SH-SY5Y (cell line): ENCODE measurements around the gene ESYT3.

Experiments
- GATA2 ChIP-seq: IDR thresholded peaks from 2 replicates; pipeline ENCODE4 v1.6.1; 2011; ENCODE audit warnings: mild to moderate bottlenecking, low read depth, low read length
- GATA3 ChIP-seq: IDR thresholded peaks from 2 replicates; pipeline ENCODE4 v1.6.1; 2011; ENCODE audit warnings: low read depth, mild to moderate bottlenecking, low read length, moderate library complexity

- no peak for TF ChIP-seq GATA2
- no peak for TF ChIP-seq GATA3
These were observed 57.6 kb downstream of the ESYT3 start for GRCh38 chr3:138491971-138492370.
